PC-3 (cell line): Measurements from ENCODE around the gene CCDC194.

ENCODE experiments used
- EZH2phosphoT487 ChIP-seq: fragments of 300-600 bp; sonication (generic); IDR thresholded peaks from 2 replicates; pipeline ENCODE4 v1.6.1; 2018; ENCODE audit warnings: mild to moderate bottlenecking, antibody characterized with exemption, low read length, borderline replicate concordance
- TF ChIP-seq, protein P1 (sequence below): fragments of 300-600 bp; sonication (generic); conservative IDR thresholded peaks from 2 replicates; pipeline ENCODE4 v1.5.1; 2017; ENCODE audit warnings: antibody characterized with exemption, low read depth, mild to moderate bottlenecking, low read length

DNA sequence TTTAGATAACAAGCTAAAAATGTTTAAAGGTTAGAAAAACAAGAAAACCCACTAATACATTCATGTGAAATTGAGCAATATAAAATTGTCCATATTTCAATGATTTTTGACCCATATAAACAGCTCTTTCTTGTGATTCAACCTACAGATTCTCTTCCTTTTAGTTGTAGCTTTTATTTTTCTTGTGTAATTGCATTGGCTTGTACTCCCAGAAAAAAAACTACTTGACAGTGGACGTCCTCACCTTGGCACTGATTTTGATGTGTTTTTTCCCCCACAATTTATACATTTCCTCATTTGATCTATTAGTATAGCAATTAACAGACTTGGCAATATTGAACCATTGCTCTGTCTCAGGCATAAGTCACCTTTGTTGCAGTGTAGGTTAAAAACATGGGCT is 4.7 kb downstream of the CCDC194 start:
- no peak for TF ChIP-seq EZH2phosphoT487
- TF ChIP-seq, protein P1, sequence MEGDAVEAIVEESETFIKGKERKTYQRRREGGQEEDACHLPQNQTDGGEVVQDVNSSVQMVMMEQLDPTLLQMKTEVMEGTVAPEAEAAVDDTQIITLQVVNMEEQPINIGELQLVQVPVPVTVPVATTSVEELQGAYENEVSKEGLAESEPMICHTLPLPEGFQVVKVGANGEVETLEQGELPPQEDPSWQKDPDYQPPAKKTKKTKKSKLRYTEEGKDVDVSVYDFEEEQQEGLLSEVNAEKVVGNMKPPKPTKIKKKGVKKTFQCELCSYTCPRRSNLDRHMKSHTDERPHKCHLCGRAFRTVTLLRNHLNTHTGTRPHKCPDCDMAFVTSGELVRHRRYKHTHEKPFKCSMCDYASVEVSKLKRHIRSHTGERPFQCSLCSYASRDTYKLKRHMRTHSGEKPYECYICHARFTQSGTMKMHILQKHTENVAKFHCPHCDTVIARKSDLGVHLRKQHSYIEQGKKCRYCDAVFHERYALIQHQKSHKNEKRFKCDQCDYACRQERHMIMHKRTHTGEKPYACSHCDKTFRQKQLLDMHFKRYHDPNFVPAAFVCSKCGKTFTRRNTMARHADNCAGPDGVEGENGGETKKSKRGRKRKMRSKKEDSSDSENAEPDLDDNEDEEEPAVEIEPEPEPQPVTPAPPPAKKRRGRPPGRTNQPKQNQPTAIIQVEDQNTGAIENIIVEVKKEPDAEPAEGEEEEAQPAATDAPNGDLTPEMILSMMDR, result no peak
